B cell (primary cell): ENCODE data around the gene FOXF1.

Experiments used
- EZH2 ChIP-seq: IDR thresholded peaks from 2 replicates; pipeline ENCODE4 v1.6.1; 2012; ENCODE audit warnings: borderline replicate concordance, low read depth, mild to moderate bottlenecking, moderate library complexity, low read length; ENCODE audit not compliant: insufficient read depth, poor library complexity, severe bottlenecking
- TF ChIP-seq, protein P1 (sequence below): fragments of 200-600 bp; IDR thresholded peaks from one replicate; pipeline ENCODE4 v1.8.0; 2022; ENCODE audit warnings: antibody characterized with exemption, mild to moderate bottlenecking

DNA sequence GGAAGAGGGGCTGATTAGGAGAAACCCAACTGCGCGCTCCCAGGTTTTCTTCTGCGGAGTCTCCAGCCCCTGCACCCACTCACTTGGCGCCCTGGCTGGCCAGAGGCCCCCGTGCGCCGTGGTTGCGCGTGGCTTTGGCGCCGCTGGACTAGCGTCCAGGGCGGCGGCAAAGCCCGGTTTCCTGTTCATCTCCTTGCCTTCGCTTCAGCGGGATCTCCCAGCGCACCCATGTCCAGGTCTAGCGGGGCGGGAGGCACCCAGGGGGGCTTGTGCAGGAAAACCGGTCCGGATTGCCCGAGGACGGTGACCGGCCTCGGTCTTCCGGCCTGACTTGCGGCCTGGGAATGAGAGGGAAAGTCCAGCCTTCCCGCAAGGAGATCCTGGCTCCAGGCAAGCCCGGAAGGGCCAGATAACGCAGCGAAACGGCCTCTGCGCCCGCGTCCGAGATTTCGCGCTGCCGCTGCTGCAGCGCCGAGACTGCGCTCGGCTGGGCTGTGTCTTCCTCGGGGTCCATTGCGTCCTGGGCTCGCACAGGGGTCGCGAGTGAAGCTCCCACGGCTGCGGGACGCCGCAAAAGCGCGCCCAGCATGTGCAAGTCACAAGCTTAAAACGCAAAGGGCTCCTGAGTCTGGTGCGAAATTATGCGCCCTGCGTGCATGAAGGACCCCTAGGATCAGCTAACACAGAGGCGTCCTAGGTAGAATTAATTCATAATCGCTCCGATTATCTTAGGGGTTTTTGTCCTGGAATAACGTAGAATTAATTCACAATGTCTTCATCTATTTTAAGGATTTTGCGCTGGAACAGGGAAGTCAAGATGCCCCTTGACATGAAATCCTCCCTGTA, 5.7 kb downstream of the FOXF1 start:
- TF ChIP-seq, protein P1, sequence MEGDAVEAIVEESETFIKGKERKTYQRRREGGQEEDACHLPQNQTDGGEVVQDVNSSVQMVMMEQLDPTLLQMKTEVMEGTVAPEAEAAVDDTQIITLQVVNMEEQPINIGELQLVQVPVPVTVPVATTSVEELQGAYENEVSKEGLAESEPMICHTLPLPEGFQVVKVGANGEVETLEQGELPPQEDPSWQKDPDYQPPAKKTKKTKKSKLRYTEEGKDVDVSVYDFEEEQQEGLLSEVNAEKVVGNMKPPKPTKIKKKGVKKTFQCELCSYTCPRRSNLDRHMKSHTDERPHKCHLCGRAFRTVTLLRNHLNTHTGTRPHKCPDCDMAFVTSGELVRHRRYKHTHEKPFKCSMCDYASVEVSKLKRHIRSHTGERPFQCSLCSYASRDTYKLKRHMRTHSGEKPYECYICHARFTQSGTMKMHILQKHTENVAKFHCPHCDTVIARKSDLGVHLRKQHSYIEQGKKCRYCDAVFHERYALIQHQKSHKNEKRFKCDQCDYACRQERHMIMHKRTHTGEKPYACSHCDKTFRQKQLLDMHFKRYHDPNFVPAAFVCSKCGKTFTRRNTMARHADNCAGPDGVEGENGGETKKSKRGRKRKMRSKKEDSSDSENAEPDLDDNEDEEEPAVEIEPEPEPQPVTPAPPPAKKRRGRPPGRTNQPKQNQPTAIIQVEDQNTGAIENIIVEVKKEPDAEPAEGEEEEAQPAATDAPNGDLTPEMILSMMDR: no peak
- no peak for TF ChIP-seq EZH2
